Stimulated activated CD4-positive, alpha-beta T cell treated with anti-CD3 and anti-CD28 coated beads, Interleukin-1b, Interleukin-23, amount 100 ng/mL, for 1 hour (primary cell): ENCODE data around the gene SMYD3.
"Not testable (repeated sequence)": the region's sequence is repeated elsewhere in the genome, so short reads cannot be mapped to it uniquely, and the experiment has no call there.

ENCODE experiments used
- DNase-seq, 2 donors: peaks; one replicate each; pipeline ENCODE4 v3.0.0-alpha.2; 2020; ENCODE audit warnings: low read depth in 2 of 2

SMYD3 gene

GRCh38 chr1:245774196-245774595 lies 732.9 kb downstream of the SMYD3 start:
- no peak for DNase-seq

DNA sequence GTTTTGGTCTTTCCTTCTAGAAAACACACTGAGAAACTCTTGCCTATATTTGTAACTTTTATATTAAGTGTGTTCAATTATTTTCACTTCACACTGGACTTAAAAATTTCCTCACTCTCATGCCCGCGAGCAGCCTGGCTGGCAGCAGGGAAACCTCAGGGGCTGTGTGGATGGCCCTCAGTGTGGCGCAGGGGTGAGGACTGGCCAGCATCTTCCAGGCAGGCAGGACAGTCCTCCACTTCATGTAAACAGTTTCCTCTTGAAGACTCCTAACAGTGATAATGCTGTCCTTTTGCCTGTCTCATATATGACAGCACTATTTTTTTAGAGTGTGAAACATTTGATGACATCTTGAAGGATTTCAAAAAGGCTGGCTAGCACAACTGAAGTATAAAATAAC lies 733.7 kb downstream of the SMYD3 start:
- DNase-seq: no peak

- DNase-seq: no peak
These were observed 734.3 kb downstream of the SMYD3 start for GRCh38 chr1:245772739-245773138.

- DNase-seq: no peak
These were observed 734.8 kb downstream of the SMYD3 start for GRCh38 chr1:245772325-245772724.

DNA sequence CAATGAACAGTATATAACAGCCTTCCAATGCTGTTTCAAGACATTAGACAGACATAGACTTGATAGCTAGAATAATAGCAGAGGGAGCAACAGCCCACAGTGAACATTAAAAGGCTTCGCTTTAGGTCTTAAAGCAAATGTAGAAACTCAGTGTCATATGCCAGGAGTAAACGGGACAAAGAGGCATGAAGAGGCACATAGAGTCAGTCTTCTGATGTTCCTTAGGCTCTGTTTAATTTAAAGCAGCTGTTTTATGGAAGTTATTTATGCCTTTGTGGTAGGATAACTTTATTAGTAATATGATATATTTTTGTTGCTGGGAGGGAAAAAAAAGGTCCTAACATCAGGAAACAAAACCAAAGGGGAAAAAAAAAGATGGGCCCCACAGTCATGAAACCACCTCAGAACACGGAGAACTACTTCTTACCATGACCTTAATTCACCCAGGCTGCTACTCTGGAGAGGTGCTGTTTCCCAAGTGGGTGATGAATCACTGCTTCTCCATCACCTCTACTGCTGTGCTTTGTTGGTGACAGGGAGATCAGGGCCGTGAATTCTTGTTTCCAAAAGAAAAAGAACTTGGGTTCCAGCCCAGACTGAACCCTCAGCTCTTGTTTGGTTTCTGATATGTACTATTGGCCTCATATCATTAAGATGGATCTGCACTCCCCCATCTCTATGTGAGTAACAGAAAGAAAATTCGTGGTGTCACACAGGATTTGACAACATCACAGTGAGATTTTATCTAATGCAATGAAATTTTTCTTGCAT lies 735.4 kb downstream of the SMYD3 start:
- DNase-seq: no peak

- no peak for DNase-seq
These were observed 736.9 kb downstream of the SMYD3 start for GRCh38 chr1:245770156-245770555.

- no peak for DNase-seq
These were observed 738.5 kb downstream of the SMYD3 start for GRCh38 chr1:245768596-245768995.

- DNase-seq: no peak
These were observed 741.7 kb downstream of the SMYD3 start for GRCh38 chr1:245765230-245766000.

DNA sequence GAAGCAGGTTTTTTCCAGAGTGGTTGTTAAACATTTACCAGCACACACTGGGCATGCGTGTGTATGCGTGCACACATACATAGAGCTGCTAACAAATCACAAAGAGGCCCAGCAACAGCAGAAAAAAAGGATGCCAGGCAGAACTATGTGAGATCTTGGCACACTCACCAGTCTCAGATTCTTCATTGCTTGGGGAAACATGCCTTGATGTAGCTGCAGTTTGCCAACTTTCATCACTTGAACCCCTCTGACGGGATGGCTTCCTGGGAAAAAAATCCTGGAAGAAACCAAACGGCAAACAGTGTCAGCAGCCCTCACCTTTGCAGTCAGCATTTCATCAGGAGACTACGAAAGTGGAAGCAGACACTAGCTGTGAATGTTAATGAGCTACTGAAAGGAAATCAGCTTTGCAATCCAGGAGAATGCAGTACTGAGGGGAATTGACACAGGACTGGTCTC lies 743.2 kb downstream of the SMYD3 start:
- no peak for DNase-seq

- DNase-seq: no peak
These were observed 744.6 kb downstream of the SMYD3 start for GRCh38 chr1:245762396-245762910.

DNA sequence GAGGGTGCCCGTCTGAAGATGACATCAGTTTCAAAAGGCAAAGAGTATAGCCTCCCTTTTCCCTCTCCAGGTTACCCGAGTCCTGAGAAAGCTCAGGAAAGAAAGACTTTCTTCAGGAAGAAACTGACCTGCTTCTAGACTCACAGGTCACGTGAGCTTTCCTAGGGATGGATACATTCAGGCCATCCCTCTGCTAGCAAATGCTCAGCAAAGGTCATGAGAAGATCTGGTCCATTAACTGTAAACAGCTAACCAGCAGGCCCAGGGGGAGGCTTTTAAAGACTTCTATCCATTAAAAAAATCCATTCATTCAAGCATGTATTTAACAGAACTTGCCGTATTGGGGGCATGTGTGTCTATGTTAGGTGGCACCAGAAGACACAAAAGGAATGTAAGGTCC lies 746.8 kb downstream of the SMYD3 start:
- no peak for DNase-seq

GRCh38 chr1:245754463-245754961 lies 752.6 kb downstream of the SMYD3 start:
- no peak for DNase-seq

- no peak for DNase-seq
These were observed 753.3 kb downstream of the SMYD3 start for GRCh38 chr1:245753807-245754206.

- no peak for DNase-seq
These were observed 754.5 kb downstream of the SMYD3 start for GRCh38 chr1:245752561-245752960.

DNA sequence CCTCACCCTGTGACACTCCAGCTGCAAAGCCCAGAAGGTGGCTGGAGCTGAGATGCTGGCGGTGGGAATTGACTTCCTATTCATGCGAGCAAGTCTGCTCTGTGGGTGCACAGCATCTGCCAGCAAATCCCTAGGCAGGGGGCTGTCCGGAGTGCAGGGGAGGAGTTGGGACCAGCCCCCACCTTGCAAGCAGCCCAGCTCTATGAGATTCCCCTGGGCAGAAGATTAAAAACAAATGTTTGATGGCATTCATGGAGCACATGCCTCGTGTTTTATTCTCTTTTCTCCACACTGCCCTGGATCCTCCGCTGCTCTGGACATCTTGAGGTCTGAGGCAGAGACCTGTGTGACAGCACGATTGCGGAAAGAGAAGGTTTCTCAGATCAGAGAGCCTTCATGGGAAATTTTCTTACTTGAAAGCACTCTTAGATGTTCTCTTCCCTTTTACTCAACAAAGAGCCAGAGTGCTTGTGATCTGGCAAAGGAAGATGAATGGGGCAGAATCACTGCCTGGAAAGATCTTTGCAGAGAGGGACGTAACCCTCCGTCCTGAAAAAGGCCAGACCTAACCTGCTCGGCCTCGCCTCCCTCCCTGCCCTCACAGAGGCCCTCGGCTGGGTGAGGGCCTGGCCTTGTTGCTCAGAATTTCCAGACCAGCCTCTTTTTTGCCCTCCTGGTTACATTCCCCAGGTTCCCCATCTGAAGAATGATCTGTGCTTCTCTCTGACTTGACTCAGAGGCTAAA lies 755.2 kb downstream of the SMYD3 start:
- DNase-seq: no peak

DNA sequence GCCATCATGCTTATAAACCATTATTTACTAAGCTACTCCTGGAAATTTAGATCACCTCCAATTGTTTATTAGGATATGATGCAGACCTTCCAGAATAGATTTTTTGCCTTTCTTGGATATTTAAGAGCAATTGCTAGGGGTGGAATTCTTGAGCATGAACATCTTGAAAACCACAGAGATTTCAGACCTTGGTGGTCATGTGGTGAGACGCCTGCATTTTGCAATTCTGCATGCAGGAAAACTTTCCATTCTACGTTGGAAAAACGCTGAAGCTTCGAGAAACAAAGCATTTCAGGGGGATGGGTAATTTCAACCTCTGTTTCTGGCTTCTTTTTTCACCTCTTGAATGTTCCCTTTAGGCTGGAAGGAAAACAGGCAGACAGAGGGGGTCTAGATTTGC lies 756.0 kb downstream of the SMYD3 start:
- no peak for DNase-seq

DNA sequence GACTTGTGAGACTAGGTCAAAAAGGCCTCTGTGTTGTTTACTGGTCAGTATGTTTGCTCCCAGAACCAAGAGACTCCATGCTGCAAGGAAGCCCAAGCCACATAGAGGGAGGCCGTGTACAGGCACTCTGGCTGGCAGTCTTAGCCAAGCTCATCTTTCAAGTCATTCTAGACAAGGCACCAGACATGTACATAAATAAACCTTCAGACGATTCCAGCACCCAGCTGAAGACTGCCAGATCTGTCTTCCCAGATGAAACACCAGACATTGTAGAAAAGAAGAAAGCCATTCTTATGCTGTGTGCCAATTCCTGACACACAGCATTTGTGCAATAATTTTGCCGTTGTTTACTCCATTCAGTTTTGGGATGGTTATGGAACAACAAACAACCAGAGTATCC lies 756.8 kb downstream of the SMYD3 start:
- no peak for DNase-seq

GRCh38 chr1:245749053-245749452 lies 758.0 kb downstream of the SMYD3 start:
- DNase-seq: no peak

- no peak for DNase-seq
These were observed 758.4 kb downstream of the SMYD3 start for GRCh38 chr1:245748646-245749045.

DNA sequence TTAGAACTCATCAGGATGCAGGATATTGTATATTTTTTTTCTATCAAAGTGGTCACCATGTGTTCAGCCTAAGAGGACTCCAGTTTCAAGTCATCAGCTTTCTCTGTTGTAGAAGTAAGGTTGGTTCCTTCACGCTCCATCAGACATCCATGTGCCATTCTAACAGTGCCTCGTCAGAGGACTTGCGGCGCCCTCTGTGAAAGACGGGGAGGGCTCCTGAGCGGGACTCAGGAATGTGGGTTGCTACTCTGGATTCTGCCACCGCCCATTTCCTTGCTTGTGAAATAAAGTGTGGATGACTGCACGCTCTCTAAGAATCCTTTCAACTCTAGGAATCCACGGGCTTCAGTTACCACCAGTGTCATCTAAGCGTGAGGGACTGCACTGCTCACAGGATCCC lies 758.8 kb downstream of the SMYD3 start:
- no peak for DNase-seq

DNA sequence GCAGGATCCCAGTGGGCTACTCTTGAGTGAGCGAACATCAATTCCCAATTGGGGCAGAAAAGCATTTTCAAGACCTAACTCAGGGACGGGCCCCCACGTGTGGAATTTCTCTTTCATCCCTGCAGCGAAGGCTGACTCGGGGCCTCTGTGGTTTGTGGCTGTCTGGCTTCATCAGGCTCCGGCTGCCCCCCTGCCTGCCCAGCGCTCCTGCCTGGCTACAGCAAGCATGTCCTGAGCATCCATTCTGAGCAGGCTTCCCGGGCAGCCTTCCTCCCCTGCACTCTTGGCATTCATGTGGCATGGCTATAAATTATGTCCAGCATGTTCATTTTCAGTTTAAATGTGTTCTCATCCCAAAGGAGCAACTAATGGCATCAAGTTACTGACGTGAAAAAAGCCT lies 764.2 kb downstream of the SMYD3 start:
- no peak for DNase-seq

DNA sequence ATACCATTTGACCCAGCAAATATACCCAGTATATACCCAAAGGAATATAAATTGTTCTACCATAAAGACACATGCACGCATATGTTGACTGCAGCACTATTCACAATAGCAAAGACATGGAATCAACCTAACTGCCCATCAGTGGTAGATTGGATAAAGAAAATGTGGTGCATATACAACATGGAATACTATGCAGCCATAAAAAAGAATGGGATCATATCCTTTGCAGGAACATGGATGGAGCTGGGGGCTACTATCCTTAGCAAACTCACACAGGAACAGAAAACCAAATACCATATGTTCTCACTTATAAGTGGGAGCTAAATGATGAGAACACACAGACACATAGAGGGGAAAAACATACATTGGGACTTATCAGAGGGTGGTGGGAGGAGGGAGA lies 766.7 kb downstream of the SMYD3 start:
- DNase-seq: not testable (repeated sequence)
